ENCODE measurements around the gene FAM120A. TPM values are rescaled to one million over a fixed set of nuclear protein-coding genes. Genes with fewer than 3 reads are reported as not detected.
A peak's percentile ranks its signal among the peaks of the same experiment; 100 is the strongest.

Gene FAM120A
- total RNA-seq, 4 donors from 2014 or later, result 56.5 to 82.3 (median 65.7) TPM

- H3K27ac ChIP-seq, result no peak overlapping the region
- no peaks in the 10 kb centered on the region for H3K27me3 ChIP-seq
- H3K36me3 ChIP-seq, result no peaks in the 10 kb centered on the region
- no peak for TF ChIP-seq POLR2A (IDR thresholded peaks at IDR 0.05)
- no peak for TF ChIP-seq CTCF (IDR thresholded peaks at IDR 0.05)
- H3K4me1 ChIP-seq, result peaks cover 25 to 38% (median 26%) of the 10 kb centered on the region in 3 donors
- intact Hi-C loops (cut with DNase I), result no loop called here
- H3K4me3 ChIP-seq, result no peak overlapping the region
- 79 to 82% methylated on average over 4 to 8 of the region's 9 CpGs for WGBS, 2 donors
- no peak for DNase-seq
- H3K9me3 ChIP-seq, result no peaks in the 10 kb centered on the region
Measured at GRCh38 chr9:93574091-93574899, 122.8 kb downstream of the FAM120A start.

GRCh38 chr9:93574900-93575795, 123.7 kb downstream of the FAM120A start:
- H3K36me3 ChIP-seq, result no peaks in the 10 kb centered on the region
- 41 to 51% methylated on average over 7 to 11 of the region's 30 CpGs for WGBS, 2 donors
- no peaks in the 10 kb centered on the region for H3K27me3 ChIP-seq
- peaks cover 29 to 46% (median 32%) of the 10 kb centered on the region in 3 donors for H3K4me1 ChIP-seq
- DNase-seq, result no peak
- no peak for TF ChIP-seq POLR2A (IDR thresholded peaks at IDR 0.05)
- no peak for TF ChIP-seq CTCF (IDR thresholded peaks at IDR 0.05)
- H3K9me3 ChIP-seq, result no peaks in the 10 kb centered on the region
- peak overlapping the region; percentile 52 to 93 (median 90) for H3K4me3 ChIP-seq
- intact Hi-C loops (cut with DNase I), result no loop called here
- peak overlapping the region; percentile 94 to 95 (median 95) for H3K27ac ChIP-seq

GRCh38 chr9:93575796-93576257, 124.3 kb downstream of the FAM120A start:
- Histone ChIP-seq H3K4me3 (peak overlapping the region; percentile 52 to 93 (median 90)), H3K36me3 (no peaks in the 10 kb centered on the region), H3K4me1 (peaks cover 30 to 53% (median 36%) of the 10 kb centered on the region in 3 donors), H3K27ac (peak overlapping the region; percentile 94 to 95 (median 95)), H3K27me3 (no peaks in the 10 kb centered on the region), H3K9me3 (no peaks in the 10 kb centered on the region)
- no peak for DNase-seq
- intact Hi-C loops (cut with DNase I), result no loop called here
- TF ChIP-seq POLR2A (IDR thresholded peaks at IDR 0.05) (peak in 1 of 4 donors; percentile 31), CTCF (IDR thresholded peaks at IDR 0.05) (no peak)
- 0 to 1% methylated on average over 13 to 18 of the region's 26 CpGs for WGBS, 2 donors

GRCh38 chr9:93576258-93577077, 125.0 kb downstream of the FAM120A start, which contains the start of gene PHF2:
PHF2 (plus strand) TSS chr9:93576584; CDS start chr9:93576774, 190 bp downstream.
- H3K4me1 ChIP-seq, result peaks cover 32 to 59% (median 36%) of the 10 kb centered on the region in 3 donors
- WGBS, 2 donors, result no CpG with 5 or more reads among the region's 140 CpGs
- peak within 1 kb of the TSS; percentile 94 to 95 (median 95) for H3K27ac ChIP-seq
- no peaks in the 10 kb centered on the region for H3K27me3 ChIP-seq
- intact Hi-C loops (cut with DNase I), result no loop called here
- TF ChIP-seq POLR2A (IDR thresholded peaks at IDR 0.05), result no peak
- TF ChIP-seq CTCF (IDR thresholded peaks at IDR 0.05), result no peak
- H3K36me3 ChIP-seq, result no peaks in the 10 kb centered on the region
- no peaks in the 10 kb centered on the region for H3K9me3 ChIP-seq
- no peak for DNase-seq
- peak within 1 kb of the TSS; percentile 52 to 93 (median 90) for H3K4me3 ChIP-seq

All from esophagus squamous epithelium (tissue), 5 donors.